ENCODE results near the gene TPK1.

- no peak for TF ChIP-seq CTCF (IDR thresholded peaks at IDR 0.05; ENCODE audit: insufficient read depth, low read depth, low read length)
- TF ChIP-seq EZH2 (IDR thresholded peaks at IDR 0.05; ENCODE audit: insufficient read depth, low read length), result no peak
Observed at GRCh38 chr7:144818511-144818910, 17.3 kb downstream of the TPK1 start.

All from astrocyte (in vitro differentiated cells and primary cell).